ENCODE data around the gene PTPRD.

PTPRD gene

DNA sequence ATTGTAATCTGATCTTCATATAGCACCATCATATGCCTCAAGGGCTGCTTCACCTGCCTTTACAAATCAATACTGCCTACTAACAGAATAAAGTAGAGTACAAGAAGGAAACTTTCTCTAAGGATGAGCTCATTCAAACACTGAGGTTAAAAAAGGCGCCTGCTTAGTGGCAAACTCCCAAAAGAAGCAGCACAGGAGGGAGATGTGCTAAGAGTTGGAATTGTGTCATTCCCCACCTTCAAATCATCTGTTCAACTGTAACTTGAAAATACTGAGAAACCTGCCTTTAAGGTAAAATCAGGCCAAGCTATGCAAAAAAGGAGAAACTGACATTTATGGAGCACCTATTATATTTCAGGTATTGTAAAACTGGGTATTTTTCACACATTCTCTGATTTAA lies 560.6 kb downstream of the PTPRD start:
- DNase-seq (ENCODE audit: low read depth) = no peak

DNA sequence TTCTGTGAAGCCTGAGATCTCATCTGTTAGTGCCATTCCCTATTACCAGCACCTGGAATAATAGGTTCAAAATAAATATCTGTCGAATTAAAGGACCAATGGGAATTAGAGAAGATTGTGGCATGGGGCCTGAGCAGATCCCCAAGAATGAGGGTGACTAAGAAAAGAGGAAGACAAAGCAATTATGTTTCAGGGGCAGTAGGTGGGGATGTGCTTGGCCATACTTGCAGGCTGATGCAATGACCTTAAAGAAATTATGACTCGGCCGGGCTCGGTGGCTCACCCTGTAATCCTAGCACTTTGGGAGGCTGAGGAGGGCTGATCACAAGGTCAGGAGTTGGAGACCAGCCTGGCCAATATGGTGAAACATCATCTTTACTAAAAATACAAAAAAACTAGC lies 562.8 kb downstream of the PTPRD start:
- DNase-seq (ENCODE audit: low read depth) = no peak

DNA sequence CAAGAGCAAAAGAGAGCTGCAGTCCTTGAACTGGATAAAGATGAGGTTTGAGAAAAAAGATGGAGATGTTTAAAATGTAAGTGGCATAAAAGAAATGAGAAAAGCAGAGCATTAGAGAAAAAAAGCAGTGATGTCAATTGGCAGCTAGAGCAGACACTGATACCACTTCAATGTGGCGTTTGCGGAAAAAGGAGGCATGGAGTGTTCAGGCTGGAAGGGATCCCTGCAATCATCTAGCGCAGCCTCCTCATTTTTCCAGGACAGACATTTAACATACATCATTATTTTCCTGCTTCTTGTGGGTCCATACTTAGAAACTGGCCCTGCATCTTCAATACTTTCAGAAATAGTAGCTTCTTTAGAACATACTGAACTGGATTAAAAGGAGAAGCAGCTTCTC lies 563.8 kb downstream of the PTPRD start:
- DNase-seq (ENCODE audit: low read depth) = no peak

GRCh38 chr9:10045598-10045997 lies 567.2 kb downstream of the PTPRD start:
- no peak for DNase-seq (ENCODE audit: low read depth)

GRCh38 chr9:10041726-10042229 lies 571.0 kb downstream of the PTPRD start:
- DNase-seq (ENCODE audit: low read depth) = no peak

DNA sequence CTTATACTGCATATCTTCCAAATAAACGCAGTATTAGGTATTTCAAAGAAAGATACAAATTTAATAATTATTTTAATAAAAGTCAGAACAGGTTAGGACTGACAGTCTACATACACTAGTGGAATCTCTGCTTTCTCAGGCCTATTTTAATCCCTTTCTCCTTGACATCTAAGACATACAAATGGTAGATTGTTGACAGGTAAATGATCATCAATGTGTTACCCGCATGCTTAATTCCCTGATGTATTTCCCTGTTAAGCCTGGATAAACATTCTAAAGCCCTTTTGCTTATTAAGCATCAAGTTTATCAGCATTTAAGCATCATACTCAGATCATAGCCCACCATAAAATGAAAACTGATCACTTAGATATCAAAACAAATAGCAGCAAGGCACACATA lies 576.7 kb downstream of the PTPRD start:
- DNase-seq (ENCODE audit: low read depth) = no peak

DNA sequence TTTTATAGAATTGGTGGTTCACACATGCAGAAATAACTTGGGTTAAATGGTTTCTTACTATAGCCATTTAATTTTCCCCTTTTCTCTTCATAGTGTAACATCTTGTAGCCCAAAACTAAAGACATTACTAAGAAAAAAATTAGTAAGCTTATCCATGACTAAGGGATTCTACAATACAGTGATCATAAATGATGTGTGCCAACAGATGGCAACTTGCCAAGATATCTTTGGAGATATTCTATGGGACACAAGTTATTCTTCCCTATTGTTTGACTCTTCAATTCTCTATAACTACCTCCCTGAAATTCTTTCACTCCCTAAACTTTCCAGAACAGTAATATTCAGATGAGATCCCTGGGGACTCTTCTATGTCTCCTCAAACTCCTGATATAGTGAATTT lies 580.6 kb downstream of the PTPRD start:
- no peak for DNase-seq (ENCODE audit: low read depth)

- DNase-seq (ENCODE audit: low read depth) = no peak
Observed at GRCh38 chr9:10026443-10026984, 586.3 kb downstream of the PTPRD start.

GRCh38 chr9:10015755-10016154 lies 597.0 kb downstream of the PTPRD start:
- no peak for DNase-seq (ENCODE audit: low read depth)

- DNase-seq (ENCODE audit: low read depth) = no peak
Observed at GRCh38 chr9:10014889-10015288, 597.9 kb downstream of the PTPRD start.

DNA sequence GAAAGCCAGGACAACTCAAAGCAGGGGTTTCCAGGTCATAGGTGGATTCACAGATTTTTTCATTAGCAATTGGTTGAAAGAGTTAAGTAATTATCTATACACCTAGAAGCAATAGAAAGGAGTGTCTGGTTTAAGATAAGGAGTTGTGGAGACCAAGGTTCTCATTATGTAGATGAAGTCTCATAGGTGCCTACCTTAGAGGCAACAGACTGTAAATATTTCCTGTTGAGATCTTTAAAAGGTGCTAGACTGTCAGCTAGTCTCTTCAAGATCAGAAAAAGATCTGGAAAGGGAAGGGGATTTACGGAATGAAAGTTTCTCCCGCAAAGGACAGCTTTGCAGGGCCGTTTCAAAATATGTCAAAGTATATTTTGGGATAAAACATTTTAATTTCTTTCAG lies 603.4 kb downstream of the PTPRD start:
- no peak for DNase-seq (ENCODE audit: low read depth)

DNA sequence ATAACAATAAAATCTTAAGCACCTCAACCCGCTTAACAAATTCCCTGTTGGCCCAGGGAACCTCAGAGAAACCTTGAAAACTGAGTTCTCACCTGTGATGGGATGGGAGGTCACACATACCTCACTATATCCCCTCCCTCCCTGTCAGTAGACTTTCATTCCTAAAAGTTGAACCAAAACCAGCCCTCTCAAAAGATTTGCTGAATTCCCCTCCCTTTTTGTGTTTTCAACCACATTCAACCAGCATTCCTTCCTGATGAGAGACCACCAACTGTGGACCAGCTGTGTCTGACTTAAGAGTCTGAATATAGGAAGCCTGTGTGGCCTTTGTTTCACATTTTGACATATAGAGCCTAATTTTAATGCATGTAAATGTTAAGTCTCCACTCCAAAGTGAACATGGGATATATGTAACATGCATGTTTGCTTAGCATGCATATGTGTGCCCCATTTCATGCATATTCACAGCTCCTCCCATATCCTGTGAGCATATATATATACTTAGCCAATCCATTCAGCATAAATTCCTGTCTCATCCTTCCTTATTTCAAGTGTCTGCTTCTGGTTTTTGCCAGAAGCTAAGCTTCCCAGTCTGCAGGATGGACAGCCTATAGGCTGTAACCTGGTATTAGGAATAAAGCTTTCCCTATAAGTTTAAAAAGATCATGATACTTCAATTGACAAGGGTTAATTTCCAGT lies 604.6 kb downstream of the PTPRD start:
- no peak for DNase-seq (ENCODE audit: low read depth)

GRCh38 chr9:10007356-10007755 lies 605.4 kb downstream of the PTPRD start:
- no peak for DNase-seq (ENCODE audit: low read depth)

DNA sequence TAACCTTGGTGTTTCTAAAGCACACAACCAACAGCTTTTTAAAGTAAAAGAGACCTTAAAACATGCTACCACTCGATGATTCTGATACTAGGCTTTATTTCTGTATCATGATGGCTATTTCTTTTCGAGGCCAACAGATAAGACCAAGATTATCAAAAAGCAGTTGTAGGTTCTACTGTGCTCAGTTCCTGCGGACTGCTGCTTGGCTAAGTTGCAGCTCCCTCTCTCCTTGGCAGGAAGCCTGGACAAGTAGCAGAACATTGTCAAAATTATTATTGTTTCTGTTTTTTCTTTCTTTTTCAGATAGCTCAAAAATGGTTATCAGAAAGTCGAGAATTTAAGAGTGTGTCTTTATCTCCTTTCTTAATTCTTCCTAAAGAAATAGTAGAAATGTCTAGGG lies 607.6 kb downstream of the PTPRD start:
- no peak for DNase-seq (ENCODE audit: low read depth)

GRCh38 chr9:10003047-10003446 lies 609.8 kb downstream of the PTPRD start:
- DNase-seq (ENCODE audit: low read depth) = no peak

- no peak for DNase-seq (ENCODE audit: low read depth)
Observed at GRCh38 chr9:10000669-10001068, 612.1 kb downstream of the PTPRD start.

GRCh38 chr9:9998491-9999287 lies 614.1 kb downstream of the PTPRD start:
- DNase-seq (ENCODE audit: low read depth) = no peak

DNA sequence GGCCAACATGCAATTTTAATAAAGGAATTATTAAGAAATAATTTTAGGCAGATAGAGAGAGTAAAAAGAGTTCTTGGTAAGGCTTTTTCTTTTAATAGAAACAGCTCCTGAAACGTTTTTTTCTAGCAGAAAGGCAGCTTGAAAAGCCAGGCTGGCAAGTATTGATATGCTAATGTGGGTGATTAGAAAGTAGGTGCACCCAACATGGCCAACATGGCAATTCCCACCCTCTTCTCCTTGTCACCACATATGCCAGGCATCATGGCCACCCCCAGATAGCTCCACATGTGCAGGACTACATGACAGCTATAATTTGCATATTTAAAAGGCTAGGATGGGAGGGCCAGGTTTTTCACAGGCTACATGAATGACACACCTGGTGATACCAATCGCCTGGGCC lies 615.2 kb downstream of the PTPRD start:
- no peak for DNase-seq (ENCODE audit: low read depth)

GRCh38 chr9:9996259-9996658 lies 616.5 kb downstream of the PTPRD start:
- DNase-seq (ENCODE audit: low read depth) = no peak

DNA sequence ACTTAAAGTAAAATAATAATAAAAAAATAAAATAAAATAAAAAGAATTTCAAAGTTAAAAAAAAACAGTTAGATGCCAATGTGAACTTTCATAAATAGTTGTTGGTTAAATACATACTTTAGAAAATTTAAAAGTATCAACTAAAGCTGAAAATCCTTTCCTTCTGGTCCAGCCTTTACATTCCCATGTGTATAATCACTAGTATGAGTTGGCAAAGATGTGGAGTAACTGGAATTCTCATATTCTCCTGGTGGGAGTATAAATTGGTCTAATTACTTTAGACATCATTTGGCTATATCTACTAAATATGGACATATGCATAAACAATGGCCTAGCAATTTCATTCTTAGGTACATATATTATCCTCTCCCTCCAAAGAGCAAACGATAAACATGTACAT lies 619.9 kb downstream of the PTPRD start:
- no peak for DNase-seq (ENCODE audit: low read depth)

DNA sequence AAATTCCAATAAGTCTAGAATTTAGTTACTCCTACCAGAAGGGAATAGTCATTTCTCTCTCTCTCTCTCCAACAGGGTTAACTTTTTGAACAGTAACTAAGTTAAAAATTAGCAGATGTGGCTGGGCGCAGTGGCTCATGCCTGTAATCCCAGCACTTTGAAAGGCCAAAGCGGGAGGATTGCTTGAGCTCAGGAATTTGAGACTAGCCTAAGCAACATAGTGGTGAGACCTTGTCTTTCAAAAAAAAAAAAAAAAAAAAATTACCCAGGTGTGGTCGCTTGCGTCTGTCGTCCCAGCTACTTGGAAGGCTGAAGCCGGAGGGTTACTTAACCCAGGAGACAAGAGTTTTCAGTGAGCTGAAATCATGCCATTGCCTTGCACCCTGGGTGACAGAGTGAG lies 639.7 kb downstream of the PTPRD start:
- DNase-seq (ENCODE audit: low read depth) = no peak

DNA sequence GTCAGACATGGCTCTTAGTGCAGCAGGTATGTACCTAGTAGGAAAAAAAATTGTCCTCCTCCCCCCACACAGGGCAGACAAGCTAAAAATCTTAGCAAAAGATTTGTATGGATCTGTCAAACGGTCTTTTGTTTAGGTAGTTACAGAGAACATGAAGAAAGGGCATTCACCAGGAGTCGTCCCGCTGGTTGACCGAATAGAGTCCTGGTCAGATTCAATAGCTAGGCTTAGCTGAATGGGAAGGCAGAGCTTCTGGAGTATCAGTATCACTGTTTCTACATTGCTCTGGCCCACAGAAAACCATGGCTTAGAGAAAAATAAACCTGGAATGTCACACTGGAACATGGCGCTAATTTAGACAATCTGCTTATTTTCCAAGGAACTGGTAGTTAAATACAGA lies 642.3 kb downstream of the PTPRD start:
- no peak for DNase-seq (ENCODE audit: low read depth)

DNA sequence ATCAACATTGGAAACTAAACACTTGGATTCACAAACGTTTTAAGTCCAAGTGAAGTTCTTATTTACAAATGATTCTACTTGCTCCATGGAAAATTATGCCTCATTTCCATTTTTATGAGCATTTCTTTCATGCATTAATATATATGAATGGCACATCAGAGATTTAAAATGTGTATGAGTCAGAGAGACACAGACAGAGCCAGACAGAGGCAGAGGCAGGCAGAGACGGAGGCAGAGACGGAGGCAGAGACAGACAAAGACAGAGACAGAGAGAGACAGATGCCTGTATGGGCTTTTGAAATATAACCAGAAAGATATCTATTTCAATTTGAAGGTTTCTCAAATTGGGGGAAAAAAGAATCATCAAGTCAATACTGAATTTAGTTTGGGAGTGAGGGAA lies 649.0 kb downstream of the PTPRD start:
- no peak for DNase-seq (ENCODE audit: low read depth)
